VCaP (cell line): ENCODE data around the gene RALBP1.
"Not testable (repeated sequence)": the region's sequence is repeated elsewhere in the genome, so short reads cannot be mapped to it uniquely, and the experiment has no call there.

Source experiments
- H3K27ac ChIP-seq: fragments of 450-650 bp; 2 replicates; pipeline ENCODE4 v1.5.1; 2017
- CTCF ChIP-seq: fragments of 450-650 bp; conservative IDR thresholded peaks from 2 replicates; pipeline ENCODE4 v1.5.1; 2017; ENCODE audit warnings: mild to moderate bottlenecking, moderate library complexity

Gene RALBP1

GRCh38 chr18:9474983-9475642 lies at the start of gene RALBP1:
RALBP1 (plus strand) TSS chr18:9475513; CDS start chr18:9513046, 37,533 bp downstream.
- TF ChIP-seq CTCF, result no peak
- peak within 1 kb of the TSS; percentile 91 for H3K27ac ChIP-seq

- peak overlapping the region; percentile 88; the same call in 1 of the 2 replicates for H3K27ac ChIP-seq
- TF ChIP-seq CTCF, result no peak
Measured at GRCh38 chr18:9426753-9427152, 48.6 kb upstream of the RALBP1 start.

GRCh38 chr18:9428301-9428706 lies 47.0 kb upstream of the RALBP1 start:
- peak overlapping the region; percentile 88 for H3K27ac ChIP-seq
- no peak for TF ChIP-seq CTCF

- H3K27ac ChIP-seq, result peak overlapping the region; percentile 88
- TF ChIP-seq CTCF, result no peak
Measured at GRCh38 chr18:9428862-9429661, 46.3 kb upstream of the RALBP1 start.

GRCh38 chr18:9429662-9429993 lies 45.7 kb upstream of the RALBP1 start:
- no peak for TF ChIP-seq CTCF
- H3K27ac ChIP-seq, result peak overlapping the region; percentile 88

GRCh38 chr18:9430315-9430714 lies 45.0 kb upstream of the RALBP1 start:
- not testable (repeated sequence) for H3K27ac ChIP-seq

GRCh38 chr18:9431296-9431695 lies 44.0 kb upstream of the RALBP1 start:
- no peak for TF ChIP-seq CTCF
- H3K27ac ChIP-seq, result no peak overlapping the region

GRCh38 chr18:9433122-9433521 lies 42.2 kb upstream of the RALBP1 start:
- not testable (repeated sequence) for H3K27ac ChIP-seq
